NCI-H1417 (cell line): ENCODE results near the gene PRKN.
A peak's percentile ranks its signal among the peaks of the same experiment; 100 is the strongest.

Source experiments
- DNase-seq, 3 experiments: peaks; one replicate each; lab custom pipeline; 2025; lab: John Stamatoyannopoulos, UW

PRKN gene

GRCh38 chr6:161446296-161446925, 1281.2 kb downstream of the PRKN start:
- no peak for DNase-seq

GRCh38 chr6:161445021-161445799, 1282.4 kb downstream of the PRKN start:
- no peak for DNase-seq

DNA sequence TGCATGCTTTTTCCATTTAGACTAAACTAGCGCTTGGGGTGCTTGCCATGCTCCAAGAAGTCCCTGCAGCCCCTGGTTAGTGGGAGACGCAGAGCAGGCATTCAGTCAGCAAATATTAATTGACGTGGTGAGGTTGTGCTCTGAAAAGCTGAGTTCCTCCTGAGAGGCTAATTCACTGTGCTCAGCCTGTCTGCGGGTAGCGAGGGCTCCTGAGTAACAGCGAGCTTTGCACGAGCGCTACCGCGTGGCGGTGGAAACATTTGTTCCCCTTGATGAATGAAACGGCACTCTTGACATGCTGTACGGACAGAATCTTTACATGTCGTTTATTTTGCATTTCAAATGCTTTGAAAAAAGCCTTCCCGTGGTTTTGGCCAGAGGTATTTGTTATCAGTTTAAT, 1283.1 kb downstream of the PRKN start:
- no peak for DNase-seq

DNA sequence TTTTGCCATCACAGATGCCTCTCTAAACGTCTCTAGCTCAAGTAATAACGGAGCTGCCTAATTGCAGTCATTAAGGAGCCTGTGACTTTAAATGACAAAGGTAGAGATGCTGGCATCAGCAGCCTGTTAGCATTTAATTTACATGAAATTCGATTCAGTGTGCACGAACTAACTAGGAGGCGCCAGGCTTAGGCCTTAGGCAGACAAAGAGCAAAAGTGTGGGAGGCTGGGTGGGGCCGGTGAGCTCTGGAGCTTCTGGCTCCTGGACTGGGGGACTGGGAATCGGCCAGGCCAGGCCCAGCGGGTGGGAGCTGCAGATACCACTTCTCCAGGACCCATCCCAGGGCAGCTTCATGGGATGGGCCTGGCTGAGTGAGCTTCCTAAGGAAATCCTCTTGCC, 1283.7 kb downstream of the PRKN start:
- peak in 1 of 3 experiments; percentile 36 for DNase-seq

DNA sequence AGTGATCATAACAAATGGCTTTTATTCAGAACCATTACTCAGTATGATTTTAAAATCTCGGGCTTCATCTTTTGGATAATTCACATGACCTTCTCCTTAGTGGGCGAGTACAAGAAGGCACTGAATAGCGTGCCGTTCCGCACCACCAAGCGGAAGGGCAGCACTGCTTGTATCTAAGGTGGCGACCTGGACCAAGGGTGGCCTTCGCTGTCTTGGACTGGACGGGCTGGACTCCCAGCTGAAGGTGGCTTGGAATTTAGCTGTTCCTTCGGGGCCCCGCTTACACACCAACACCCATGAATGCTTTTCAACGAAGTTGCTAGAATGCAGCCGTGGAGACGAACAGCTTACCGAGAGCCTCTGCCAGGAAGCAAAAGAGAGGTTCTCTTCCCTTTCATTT, 1285.1 kb downstream of the PRKN start:
- DNase-seq, result no peak

DNA sequence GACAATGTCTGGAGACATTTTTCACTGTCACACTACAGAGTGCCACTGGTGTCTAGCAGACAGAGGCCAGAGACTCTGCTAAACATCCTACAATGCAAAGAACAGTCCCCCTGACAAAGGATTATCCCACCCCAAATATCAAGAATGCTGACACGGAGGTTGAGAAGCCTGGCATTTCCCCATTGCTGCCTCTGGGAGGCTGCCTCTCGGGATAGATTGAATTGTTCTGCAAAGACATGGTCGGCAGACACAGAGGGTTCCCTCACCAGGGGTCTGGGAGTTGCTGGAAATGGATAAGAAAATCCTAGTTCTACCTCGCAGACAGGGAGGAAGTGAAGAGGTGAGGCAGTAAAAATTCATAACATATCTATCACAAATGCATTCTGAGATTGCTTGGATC, 1287.3 kb downstream of the PRKN start:
- no peak for DNase-seq

DNA sequence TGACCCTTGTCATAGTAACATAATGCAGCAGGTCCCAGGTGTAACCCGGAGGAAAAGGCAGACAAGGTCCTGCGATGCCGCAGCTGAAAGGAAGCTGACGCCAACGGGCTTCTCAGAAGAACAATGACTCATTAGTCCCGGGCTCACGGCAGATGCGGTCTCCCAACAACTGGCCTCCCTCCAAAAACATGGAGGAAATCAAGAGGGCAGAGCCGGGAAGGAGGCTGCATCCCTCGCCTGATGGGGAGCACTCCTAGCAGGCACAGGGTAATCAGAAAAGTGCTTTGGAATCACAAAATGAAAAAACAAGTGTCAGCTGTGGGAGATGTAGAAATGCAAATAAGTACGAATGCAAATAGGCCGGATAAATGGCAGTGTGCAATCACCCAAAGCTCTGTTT, 1288.5 kb downstream of the PRKN start:
- no peak for DNase-seq

GRCh38 chr6:161438430-161439030, 1289.0 kb downstream of the PRKN start:
- DNase-seq, result no peak

GRCh38 chr6:161437851-161438250, 1289.7 kb downstream of the PRKN start:
- no peak for DNase-seq

- DNase-seq, result no peak
Measured at GRCh38 chr6:161436106-161436876, 1291.3 kb downstream of the PRKN start.

DNA sequence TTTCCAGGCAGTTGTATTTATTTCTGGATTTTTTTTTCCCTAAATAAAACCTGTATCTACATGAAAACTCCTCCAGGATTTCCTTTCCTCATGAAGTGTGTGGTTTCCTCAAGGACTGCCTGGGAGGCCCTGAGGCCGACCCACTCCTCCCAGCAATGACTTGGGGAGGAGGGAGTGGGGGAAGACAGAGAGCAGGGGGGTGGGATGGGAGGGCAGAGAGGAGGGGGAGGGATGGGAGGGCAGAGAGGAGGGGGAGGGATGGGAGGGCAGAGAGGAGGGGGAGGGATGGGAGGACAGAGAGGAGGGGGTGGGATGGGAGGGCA, 1291.9 kb downstream of the PRKN start:
- no peak for DNase-seq

GRCh38 chr6:161434921-161435747, 1292.4 kb downstream of the PRKN start:
- no peak for DNase-seq

DNA sequence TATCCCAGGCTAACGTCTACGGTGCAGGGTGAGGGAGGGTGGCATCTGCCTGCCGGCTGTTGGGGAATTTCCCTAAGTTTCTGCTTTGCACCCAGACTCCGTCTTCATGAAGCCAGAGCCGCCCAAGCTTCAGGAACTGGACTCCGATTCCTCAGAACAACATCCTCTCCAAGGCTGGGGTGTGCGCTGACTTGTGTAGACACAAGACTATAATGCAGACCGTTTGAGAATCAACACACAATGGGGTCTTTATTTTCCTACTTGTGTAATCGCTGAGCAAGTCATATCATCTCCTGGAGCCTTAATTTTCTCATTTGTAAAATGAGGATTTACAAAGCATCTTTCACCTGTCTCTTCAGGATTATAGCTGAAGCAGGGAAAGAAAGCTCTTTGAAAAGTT, 1293.2 kb downstream of the PRKN start:
- DNase-seq, result no peak

- DNase-seq, result no peak
Measured at GRCh38 chr6:161432546-161432945, 1295.0 kb downstream of the PRKN start.

DNA sequence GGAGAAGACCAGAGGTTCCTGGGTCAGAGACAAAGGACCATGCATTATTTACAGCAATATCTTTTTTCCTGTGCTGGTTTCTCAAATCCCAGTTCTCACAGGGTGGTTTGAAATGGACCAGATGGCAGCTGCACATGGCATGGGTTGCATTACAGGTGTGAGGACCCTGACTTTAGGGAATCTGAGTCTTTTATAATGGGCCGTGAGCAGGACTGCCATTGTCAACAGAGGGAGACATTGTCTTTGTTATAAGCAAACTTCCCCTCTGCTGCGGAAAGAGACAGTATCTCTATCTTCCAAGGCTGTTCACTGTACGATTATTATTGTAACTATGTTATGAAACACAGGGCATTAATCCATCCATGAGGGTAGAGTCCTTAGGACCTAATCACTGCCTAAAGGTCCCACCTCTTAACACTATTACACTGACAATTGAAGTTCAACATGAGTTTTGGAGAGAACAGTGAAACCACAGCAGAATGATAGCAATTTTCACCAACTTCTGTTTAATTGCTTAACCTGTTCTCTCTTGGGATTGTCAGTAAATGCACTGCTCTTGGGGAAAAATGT, 1297.6 kb downstream of the PRKN start:
- DNase-seq, result peak in 1 of 3 experiments; percentile 10

- DNase-seq, result peak in 1 of 3 experiments; percentile 47
Measured at GRCh38 chr6:161424421-161424820, 1303.1 kb downstream of the PRKN start.

DNA sequence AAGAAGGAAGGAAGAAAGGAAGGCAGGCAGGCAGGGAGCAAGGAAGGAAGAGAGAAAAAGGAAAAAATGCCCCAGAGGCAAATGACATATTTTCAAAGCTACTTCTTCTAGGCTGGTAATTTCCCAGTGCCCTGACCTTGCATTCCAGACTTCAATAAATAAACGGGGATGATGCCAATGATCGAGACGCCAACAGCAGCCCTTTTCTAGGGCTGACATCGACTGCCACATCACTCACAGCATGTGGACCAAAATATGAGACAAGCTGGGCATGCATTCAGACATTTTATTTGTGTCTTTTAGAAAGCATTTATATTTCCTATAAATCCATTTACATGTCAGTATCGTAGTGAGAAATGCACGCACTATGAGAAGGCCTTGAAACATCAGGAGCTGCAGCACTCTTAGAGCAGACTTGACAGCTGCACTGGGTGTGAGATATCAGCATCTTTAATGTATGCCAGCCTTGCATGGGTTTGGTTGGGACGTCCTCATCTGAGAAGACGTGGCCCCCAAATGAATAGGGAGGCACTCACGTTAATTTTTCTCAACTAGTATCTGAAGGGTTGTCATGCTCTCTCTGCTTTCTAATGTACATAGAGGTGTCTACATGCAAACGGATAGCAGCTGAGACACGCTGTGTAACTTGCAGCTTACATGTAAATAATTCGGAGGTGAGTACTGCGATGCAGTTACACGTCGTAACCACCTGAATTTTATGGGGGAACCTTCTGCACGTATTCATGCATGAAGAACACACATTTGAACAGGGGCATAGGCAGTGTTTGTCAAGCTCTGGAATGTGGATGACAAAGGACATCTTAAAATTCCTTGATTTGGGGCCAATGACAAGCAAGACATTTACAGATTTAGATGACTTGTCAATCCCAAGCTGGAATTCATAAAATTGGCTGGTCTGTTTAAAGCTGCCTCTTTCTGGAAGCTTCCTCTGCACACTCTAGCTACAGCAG, 1304.6 kb downstream of the PRKN start:
- DNase-seq, result no peak

- peak; percentile 11 to 89 (median 54) for DNase-seq
Measured at GRCh38 chr6:161418463-161418945, 1309.1 kb downstream of the PRKN start.

DNA sequence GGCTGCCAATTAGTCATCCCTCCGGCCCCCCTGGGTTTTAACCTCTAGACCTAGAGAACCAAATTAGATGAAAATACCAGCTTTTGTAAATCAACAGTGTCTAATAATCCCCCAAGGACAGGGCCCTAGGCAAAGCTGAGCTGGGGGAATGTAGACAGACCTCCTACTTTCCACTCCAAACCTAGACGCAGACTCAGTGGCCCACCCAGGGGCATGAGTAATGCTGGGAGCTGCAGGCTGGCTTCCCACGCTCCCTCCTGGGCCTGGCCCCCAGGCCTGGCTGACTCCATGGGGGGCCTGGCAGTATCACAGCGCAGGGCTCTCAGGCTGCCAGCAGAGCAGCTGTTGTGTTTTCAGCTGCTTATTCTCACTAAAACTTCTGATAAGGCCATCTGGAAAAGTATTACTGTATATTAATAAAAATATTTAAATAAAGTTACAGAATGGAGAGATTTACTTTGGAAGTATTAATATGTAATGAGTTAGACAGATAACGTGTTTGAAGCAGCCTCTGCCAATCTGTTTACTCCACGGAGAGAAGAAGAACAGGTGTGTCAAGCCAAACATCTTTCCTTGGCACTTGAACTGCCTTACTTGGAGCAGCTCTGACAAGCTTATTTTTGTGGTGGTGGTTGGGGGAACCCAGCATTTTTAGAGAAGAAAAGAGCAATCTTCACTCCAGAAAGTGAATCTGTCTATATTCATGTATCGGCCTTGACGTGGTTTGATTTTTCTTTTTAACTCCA, 1309.7 kb downstream of the PRKN start:
- peak in 2 of 3 experiments; percentile 55 to 80 for DNase-seq
